NCI-H748 (cell line): ENCODE results near the gene MCF2L2.
"Not testable (repeated sequence)": the region's sequence is repeated elsewhere in the genome, so short reads cannot be mapped to it uniquely, and the experiment has no call there.

Experiments used
- DNase-seq: peaks from one replicate; lab custom pipeline; 2025; ENCODE audit not compliant: unreplicated experiment; lab: John Stamatoyannopoulos, UW

MCF2L2 gene

GRCh38 chr3:183252118-183252782, 176.2 kb downstream of the MCF2L2 start:
- DNase-seq: no peak

DNA sequence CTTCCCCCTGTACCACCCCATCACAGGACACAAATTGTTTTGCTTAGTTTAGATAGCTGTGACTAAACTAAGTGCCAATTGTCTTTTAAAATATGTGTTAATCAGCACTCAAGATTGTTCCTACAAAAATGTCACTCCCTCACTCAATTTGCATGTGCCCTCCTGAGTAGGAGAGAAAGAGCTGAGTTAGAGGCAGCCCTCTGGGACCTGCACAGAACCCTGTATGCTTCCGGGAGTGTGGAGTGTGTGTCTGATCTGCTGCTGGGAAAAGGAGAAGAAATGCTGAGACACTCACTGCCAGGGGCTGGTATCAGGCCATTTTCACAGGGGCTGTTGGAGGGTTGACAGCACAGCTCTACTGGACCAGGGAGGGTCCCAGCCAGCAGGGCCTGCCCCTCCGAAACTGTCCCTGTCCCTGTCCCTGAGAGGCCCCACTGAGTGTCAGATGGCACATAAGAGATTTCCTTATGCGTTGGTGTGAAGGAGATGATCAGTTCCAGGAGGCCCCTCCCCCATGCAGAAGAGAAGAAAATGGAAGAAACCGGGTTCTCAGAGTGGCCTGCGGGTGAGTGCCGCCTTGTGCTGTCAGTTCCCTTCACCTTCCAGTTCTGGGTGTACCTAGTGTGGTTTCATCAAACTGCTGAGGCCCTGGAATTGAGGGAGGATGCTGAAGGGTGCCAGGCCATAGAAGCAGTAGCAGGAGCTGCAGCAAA, 179.3 kb downstream of the MCF2L2 start:
- DNase-seq: no peak

- no peak for DNase-seq
Measured at GRCh38 chr3:183247011-183247589, 181.3 kb downstream of the MCF2L2 start.

DNA sequence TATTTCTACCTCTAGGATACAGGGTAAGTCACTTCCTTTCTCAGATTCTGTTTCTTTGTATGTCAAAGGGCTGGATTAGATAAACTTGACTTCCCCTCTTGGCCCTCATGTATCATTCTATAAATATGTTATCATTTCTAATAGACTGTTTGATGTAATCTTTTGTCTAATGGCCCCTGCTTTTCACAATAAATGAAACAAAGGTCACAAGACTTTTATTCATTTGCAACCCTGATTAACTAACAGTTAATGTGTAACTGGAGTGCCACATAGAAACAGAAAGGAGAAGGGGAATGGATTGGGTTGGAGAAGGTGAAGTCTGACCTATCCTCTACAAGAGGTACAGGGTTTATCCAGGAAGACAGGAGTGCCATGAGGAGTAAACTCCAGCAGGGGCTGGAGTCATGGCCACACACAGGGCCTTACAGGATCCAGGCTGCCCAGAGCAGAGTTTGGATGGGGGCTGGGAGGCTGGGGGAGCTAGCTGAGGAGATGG, 183.4 kb downstream of the MCF2L2 start:
- no peak for DNase-seq

DNA sequence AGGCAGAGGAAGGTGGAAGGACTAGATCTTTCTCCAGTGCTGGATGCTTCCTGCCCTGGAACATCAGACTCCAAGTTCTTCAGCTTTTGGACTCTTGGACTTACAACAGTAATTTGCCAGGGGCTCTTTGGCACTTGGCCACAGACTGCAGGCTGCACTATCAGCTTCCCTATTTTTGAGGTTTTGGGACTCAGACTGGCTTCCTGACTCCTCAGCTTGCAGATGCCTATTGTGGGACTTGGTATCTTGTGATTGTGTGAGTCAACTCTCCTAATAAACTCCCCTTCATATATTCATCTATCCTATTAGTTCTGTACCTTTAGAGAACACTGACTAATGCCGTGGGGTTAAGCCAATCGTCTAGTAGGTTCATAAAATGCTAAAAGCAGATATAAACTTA, 184.2 kb downstream of the MCF2L2 start:
- no peak for DNase-seq

DNA sequence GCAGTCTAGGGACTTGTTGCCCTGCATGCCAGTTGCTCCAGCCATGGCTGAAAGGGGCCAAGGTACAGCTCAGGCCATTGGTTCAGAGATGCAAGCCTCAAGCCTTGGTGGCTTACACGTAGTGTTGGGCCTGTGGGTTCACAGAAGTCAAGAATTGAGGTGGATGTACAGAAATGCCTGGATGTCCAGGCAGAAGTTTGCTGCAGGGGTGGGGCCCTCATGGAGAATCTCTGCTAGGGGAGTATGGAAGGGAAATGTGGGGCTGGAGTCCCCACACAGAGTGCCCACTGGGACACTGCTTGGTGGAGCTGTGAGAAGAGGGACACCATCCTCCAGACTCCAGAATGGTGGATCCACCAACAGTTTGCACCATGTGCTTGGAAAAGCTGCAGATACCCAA, 186.0 kb downstream of the MCF2L2 start:
- no peak for DNase-seq

DNA sequence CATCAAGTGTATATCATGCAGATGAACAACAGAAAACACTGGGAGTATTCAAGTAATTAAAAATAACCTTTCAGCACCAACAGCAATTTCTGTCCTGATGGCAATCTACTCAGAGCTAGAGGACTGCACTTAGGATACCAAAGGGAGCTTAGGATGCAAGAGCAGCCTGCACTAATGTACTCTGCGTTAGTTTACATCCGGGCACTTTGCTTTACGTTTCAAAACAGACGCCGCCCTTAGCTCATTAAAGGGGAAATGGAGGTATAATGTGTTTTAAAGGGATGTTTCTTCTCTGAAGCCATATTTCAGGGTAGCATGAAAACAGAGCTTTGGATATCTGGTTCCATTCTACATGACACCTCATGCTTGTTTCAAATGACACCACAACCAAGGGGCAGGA, 189.4 kb downstream of the MCF2L2 start:
- no peak for DNase-seq

DNA sequence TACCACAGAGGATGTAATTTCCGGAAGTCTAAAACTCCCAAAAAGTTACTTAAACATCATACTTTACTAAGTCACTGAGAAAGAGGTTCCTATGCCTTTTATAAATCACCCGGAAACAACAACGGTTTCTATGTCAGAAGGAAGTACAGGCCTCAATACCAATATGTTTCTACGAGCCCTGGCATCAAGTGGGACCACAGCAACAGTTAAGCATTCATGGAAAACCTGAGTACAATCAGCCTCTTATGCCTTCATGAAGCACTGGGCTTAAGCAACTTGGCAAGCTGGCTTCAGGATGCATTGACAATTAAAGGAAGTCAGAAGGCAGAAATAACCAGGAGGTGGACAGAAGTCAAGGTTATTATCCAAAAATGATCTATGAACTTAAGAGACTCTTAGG, 194.5 kb downstream of the MCF2L2 start:
- no peak for DNase-seq

- no peak for DNase-seq
Measured at GRCh38 chr3:183230826-183231225, 197.6 kb downstream of the MCF2L2 start.

DNA sequence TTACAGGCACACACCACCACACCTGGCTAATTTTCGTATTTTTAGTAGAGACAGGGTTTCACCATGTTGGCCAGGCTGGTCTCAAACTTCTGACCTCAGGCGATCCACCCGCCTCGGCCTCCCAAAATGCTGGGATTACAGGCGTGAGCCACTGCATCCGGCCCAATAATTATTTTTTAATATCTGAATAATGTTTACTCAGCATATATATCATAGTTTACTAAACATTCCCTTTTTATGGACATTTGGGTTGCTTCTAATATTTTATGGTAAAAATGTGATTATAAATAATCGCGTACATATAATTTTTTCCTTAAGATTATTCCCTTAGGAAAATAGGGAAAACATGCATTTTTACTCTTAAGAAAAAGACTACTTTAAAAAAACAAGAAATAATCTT, 198.2 kb downstream of the MCF2L2 start:
- not testable (repeated sequence) for DNase-seq

GRCh38 chr3:183229178-183229577, 199.2 kb downstream of the MCF2L2 start:
- DNase-seq: no peak

DNA sequence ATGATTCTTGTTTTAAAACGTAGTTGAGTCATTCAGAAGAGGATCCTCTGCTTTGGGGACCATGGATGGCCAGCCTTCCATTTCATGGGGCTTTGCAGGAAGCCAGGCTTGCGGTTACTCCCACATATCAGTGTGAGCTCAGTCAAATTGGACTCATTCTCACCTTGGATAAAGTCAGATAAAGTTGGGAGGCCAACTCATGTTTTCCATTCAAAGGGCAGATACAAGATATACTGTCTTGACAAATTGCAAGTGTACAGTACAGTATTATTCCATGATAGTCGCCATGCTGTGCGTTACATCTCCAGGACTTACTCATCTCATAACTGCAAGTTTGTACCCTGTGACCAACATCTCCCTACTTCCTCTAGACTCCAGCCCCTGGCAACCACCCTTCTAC, 200.8 kb downstream of the MCF2L2 start:
- DNase-seq: no peak

DNA sequence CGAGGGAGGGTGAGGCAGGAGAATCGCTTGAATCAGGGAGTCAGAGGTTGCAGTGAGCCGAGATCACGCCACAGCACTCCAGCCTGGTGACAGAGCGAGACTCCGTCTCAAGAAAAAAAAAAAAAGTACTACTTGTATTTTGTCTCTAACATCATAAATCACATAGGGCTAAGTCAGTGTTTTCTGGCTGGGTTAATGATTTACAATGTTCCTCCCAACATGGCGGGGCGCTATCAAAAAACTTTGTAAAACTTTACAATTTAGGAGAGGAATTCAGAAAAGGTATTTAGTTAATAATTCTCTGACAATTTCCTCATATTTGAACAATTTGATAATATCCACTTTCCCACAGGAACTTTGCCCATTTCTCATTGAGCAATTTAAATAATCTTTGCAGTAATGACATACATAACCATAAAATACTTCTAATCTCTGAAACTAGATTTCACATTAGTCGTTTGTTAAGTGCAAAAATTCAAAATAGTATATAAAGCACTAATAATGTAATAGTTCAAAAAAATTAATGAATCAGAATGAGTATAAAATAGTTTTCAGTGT, 202.0 kb downstream of the MCF2L2 start:
- no peak for DNase-seq

DNA sequence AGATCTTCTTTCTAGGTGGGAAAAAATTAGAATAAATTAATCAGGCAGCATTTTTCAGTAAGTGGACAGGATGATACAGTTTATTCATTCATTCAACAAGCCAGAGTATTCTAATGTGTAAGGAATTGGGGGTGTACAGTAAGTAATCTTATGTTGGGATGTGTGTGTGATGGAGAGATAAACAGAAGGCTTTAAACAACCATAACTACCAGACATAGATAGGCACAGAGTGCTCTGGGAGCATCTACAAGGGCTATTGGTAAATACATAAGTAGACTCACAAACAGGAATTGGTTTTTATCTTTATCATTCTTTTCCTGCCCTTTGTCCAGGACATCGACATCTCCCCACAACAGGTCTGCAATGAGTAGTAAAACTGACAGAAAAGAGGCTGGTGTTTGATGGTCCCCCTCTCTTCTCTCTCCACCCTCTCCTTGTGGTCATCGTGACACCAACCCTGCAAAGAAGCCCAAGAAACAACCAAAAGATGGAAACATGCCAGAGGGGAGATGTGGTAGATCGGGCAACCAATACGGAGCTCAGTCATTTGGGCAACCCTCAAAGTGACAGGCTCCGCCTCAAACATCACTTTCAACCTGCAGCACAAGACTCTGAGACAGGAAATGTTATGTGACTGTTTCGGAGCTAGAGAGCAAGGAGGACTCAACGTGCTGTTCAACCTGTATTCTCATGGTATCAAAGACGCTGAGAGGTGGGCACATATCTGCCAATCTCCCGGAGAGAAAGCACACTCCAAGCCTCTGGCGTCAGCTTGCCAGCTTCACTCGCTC, 204.0 kb downstream of the MCF2L2 start:
- DNase-seq: no peak

DNA sequence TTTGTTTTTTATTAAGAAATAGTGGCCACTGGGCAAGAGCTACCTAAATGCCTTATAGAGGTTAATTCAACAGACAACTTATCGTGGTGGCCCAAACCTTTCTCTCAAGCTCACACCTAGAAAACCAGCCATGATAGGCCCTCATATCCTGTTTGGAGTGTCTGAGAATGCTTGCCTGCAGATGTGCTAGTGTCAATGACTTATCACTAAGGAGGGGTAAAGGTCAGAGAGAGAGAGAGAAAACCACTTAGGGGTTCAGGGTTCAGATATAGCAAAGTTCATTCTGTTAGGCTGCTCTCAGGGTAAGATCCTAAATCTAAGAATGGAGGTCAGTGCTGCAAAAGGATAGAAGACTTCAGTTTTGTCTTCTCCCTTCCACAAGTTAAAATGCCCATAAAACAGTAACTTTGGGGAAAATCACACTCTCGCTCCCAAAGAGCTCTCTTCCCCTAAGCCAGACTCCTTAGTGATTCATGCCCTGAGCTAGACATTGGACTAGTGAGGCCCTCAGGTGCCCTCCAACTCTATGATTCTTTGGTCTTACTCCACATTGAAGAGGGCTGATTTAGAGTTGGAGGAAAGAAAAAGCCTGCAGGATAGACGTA, 205.7 kb downstream of the MCF2L2 start:
- DNase-seq: no peak

GRCh38 chr3:183220828-183221227, 207.6 kb downstream of the MCF2L2 start:
- no peak for DNase-seq

DNA sequence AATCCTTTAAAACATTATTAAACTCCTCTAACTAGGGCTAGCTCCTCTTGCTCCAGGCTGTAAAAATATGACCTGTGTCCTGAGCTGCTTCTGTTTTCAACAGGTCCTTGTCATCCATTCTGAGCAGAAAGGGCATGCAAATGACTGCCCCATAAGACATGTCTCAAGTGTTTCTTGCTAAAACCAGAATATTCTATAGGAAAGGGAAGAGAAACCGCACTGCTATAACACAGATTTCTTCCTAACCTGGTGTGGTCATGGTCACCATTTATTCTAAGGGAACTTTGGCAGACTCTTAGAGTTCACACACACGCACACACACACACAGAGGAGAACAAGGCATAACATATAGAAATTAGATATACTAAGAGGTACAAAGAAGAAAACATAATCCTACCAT, 209.6 kb downstream of the MCF2L2 start:
- DNase-seq: no peak

DNA sequence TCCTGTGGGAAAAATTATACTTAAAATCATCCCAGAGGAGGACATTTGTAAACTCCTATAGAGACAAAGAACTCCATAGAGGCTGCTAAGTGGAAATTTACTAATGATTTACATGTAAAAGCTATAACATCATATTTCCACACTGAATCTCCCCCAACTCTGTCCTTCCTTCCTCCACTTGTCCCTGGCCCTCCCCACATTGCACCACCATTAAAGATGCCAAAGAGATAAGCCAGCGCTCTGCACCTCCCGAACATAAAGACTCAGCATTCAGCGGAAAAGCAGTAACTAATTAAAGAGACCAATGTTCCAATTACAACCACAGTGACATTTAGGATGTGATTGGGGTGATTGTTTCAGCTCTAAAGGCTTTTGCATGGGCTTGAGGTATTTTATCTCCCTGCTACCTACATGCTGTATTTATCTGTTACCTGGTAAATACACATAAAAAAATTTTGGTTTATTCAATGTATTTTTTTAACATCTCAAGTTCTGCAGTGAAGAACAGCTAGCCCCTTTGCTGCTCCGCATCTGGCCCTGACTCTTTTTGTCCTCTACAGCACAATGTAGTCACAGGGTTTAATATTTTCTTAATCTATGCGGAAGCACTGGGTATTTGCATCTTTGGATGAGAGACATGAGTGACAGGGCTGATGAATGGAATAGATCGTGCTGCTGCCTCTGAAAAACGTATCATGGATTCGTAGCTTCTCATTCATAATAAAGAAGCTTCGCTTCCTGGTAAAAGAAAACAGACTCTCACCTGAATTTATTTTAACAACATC, 210.7 kb downstream of the MCF2L2 start:
- no peak for DNase-seq

DNA sequence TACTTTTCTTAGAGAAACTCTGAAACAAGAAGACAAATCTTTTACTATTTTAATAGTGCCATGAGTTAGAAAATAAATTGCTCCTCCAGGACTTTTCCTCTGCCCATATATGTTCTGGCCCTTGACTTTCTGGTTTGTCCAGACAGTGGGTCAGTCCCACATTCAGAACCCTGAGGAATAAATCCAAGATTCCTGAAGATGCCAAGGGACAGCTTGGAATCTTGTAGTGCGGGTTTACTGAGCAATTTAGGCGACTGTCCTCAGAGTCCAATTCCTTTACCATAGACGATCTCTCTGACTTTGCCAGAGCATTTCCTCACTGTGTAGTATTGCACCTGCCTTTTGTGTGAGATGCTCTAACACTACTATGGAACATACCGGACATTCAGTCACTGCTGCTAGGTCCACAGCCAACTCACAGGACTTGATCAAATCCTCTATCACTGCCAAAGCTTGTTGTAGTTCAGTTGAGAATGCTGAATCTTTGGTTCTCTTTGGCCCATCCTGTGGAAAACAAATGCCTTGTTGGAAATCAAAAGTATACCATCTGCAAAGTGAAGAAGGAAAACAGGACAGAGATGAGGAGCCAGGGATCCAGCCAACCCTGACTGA, 212.7 kb downstream of the MCF2L2 start:
- DNase-seq: no peak

- no peak for DNase-seq
Measured at GRCh38 chr3:183214277-183214612, 214.2 kb downstream of the MCF2L2 start.
